ENCODE data around the gene PPP4R1. TPM values are rescaled to one million over a fixed set of nuclear protein-coding genes. Genes with fewer than 3 reads are reported as not detected.

The PPP4R1 gene
- total RNA-seq, 1 donor from 2014 or later = 108 TPM

- DNase-seq (ENCODE audit: low spot score) = no peak
- H3K36me3 Mint-ChIP-seq (ENCODE audit: low read depth) = peaks cover 3% of the 10 kb centered on the region
- peaks cover 20% of the 10 kb centered on the region for H3K4me1 Mint-ChIP-seq (ENCODE audit: low read depth)
- no peaks in the 10 kb centered on the region for H3K27me3 Mint-ChIP-seq (ENCODE audit: low read depth)
- H3K9me3 Mint-ChIP-seq (ENCODE audit: low read depth) = peaks cover 3% of the 10 kb centered on the region
- H3K4me3 Mint-ChIP-seq (ENCODE audit: unreplicated experiment) = no peak overlapping the region
- H3K27ac Mint-ChIP-seq (ENCODE audit: unreplicated experiment) = no peak overlapping the region
- TF ChIP-seq, protein P1, sequence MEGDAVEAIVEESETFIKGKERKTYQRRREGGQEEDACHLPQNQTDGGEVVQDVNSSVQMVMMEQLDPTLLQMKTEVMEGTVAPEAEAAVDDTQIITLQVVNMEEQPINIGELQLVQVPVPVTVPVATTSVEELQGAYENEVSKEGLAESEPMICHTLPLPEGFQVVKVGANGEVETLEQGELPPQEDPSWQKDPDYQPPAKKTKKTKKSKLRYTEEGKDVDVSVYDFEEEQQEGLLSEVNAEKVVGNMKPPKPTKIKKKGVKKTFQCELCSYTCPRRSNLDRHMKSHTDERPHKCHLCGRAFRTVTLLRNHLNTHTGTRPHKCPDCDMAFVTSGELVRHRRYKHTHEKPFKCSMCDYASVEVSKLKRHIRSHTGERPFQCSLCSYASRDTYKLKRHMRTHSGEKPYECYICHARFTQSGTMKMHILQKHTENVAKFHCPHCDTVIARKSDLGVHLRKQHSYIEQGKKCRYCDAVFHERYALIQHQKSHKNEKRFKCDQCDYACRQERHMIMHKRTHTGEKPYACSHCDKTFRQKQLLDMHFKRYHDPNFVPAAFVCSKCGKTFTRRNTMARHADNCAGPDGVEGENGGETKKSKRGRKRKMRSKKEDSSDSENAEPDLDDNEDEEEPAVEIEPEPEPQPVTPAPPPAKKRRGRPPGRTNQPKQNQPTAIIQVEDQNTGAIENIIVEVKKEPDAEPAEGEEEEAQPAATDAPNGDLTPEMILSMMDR (IDR thresholded peaks at IDR 0.05) = no peak
Observed at GRCh38 chr18:9604348-9604747, 10.0 kb downstream of the PPP4R1 start.

DNA sequence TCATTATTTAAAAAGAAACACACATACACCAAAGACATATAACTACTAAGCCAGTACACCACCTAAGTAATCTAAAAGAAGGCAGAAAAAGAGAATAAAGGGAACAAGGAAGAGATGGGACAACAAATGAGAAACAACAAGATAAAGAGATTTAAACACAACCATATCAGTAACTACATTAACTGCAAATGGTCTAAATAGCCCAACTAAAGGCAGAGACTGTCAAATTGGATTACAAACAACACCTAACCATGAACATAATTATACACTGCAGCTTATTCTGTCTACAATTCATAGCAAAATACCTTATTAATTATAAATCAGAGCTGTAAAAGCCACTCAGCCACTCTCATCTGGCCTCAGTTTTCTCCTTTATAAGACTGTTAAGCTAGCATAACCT lies 15.0 kb downstream of the PPP4R1 start:
- peak overlapping the region; percentile 41 for H3K27ac Mint-ChIP-seq (ENCODE audit: unreplicated experiment)
- H3K36me3 Mint-ChIP-seq (ENCODE audit: low read depth) = peaks cover 7% of the 10 kb centered on the region
- no peaks in the 10 kb centered on the region for H3K27me3 Mint-ChIP-seq (ENCODE audit: low read depth)
- TF ChIP-seq, protein P1 (IDR thresholded peaks at IDR 0.05) = no peak
- no peak overlapping the region for H3K4me3 Mint-ChIP-seq (ENCODE audit: unreplicated experiment)
- DNase-seq (ENCODE audit: low spot score) = no peak
- H3K9me3 Mint-ChIP-seq (ENCODE audit: low read depth) = peaks cover 19% of the 10 kb centered on the region
- peaks cover 28% of the 10 kb centered on the region for H3K4me1 Mint-ChIP-seq (ENCODE audit: low read depth)

DNA sequence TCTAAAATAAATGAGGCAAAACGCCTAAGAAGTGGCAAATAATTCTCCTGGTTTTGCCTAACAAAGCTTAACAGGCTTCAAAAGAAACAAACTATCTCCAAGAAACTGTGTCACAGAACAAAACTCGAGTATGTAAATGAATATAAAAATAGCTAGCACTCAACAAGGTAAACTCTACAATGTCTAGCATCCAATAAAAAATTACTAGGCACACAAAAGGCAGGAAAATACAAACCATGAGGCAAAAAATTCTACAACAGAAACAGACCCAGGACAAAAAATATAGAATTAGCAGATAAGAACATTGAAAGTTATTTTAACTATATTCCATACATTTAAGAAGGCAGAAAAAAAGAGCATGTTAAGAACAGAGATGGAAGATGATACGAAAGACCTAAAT lies 16.8 kb downstream of the PPP4R1 start:
- DNase-seq (ENCODE audit: low spot score) = no peak
- Mint-ChIP-seq H3K36me3 (ENCODE audit: low read depth) (peaks cover 9% of the 10 kb centered on the region), H3K27ac (ENCODE audit: unreplicated experiment) (no peak overlapping the region), H3K9me3 (ENCODE audit: low read depth) (peaks cover 19% of the 10 kb centered on the region), H3K4me3 (ENCODE audit: unreplicated experiment) (no peak overlapping the region), H3K27me3 (ENCODE audit: low read depth) (no peaks in the 10 kb centered on the region), H3K4me1 (ENCODE audit: low read depth) (peaks cover 28% of the 10 kb centered on the region)
- TF ChIP-seq, protein P1 (IDR thresholded peaks at IDR 0.05) = no peak

GRCh38 chr18:9596843-9597526 lies 17.4 kb downstream of the PPP4R1 start:
- Mint-ChIP-seq H3K27ac (ENCODE audit: unreplicated experiment) (peak overlapping the region; percentile 66), H3K9me3 (ENCODE audit: low read depth) (peaks cover 19% of the 10 kb centered on the region), H3K4me3 (ENCODE audit: unreplicated experiment) (no peak overlapping the region), H3K4me1 (ENCODE audit: low read depth) (peaks cover 28% of the 10 kb centered on the region), H3K27me3 (ENCODE audit: low read depth) (no peaks in the 10 kb centered on the region), H3K36me3 (ENCODE audit: low read depth) (peaks cover 12% of the 10 kb centered on the region)
- no peak for DNase-seq (ENCODE audit: low spot score)
- TF ChIP-seq, protein P1 (IDR thresholded peaks at IDR 0.05) = no peak

GRCh38 chr18:9596226-9596625 lies 18.1 kb downstream of the PPP4R1 start:
- Mint-ChIP-seq H3K9me3 (ENCODE audit: low read depth) (peaks cover 19% of the 10 kb centered on the region), H3K27ac (ENCODE audit: unreplicated experiment) (peak overlapping the region; percentile 2), H3K36me3 (ENCODE audit: low read depth) (peaks cover 12% of the 10 kb centered on the region), H3K27me3 (ENCODE audit: low read depth) (no peaks in the 10 kb centered on the region), H3K4me3 (ENCODE audit: unreplicated experiment) (no peak overlapping the region), H3K4me1 (ENCODE audit: low read depth) (peaks cover 28% of the 10 kb centered on the region)
- TF ChIP-seq, protein P1 (IDR thresholded peaks at IDR 0.05) = no peak
- no peak for DNase-seq (ENCODE audit: low spot score)

Measured in chondrocyte (in vitro differentiated cells).